Measurements from ENCODE around the gene PBX1.

DNA sequence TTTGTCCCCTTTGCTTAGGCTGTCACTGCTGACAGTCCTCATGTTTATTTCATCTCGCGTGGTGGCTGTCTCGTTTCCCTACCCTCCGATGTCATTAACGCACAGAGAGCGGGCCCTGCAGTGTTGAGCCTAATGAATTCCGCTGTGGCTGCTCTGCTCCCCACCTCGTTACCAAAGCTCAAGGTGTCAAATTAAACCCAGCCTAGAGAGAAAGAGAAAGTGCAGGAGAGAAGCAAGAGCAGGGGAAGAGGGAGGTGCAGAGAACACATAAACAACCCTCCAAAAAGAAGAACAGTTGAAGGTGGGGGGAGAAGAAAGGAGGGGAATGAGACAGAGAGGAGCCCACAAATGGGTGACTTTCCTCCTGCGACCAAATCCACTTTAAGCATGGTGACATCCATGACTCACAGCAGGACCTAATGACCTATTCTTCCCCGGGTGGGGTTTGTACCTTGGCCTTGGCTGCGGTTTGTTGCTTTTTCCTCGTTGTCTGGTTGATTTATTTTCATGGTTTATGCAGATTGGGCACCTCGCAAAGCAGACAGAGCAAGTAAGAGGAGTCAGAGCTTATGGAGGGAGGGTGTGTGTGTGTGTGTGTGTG lies 92.5 kb downstream of the PBX1 start:
- TF ChIP-seq CTCF (IDR thresholded peaks at IDR 0.05; ENCODE audit: borderline replicate concordance, extremely low read depth, low read length, poor library complexity, severe bottlenecking): no peak
- no peak for TF ChIP-seq EZH2 (IDR thresholded peaks at IDR 0.05; ENCODE audit: borderline replicate concordance, low read depth, low read length, severe bottlenecking)

Data from DND-41 (cell line).